GF-D8 (cell line): Measurements from ENCODE around the gene RAB29.
A peak's percentile ranks its signal among the peaks of the same experiment; 100 is the strongest.
"Not testable (repeated sequence)": the region's sequence is repeated elsewhere in the genome, so short reads cannot be mapped to it uniquely, and the experiment has no call there.

Source experiments
- DNase-seq: peaks from one replicate; lab custom pipeline; 2025; lab: John Stamatoyannopoulos, UW

The RAB29 gene, protein sequence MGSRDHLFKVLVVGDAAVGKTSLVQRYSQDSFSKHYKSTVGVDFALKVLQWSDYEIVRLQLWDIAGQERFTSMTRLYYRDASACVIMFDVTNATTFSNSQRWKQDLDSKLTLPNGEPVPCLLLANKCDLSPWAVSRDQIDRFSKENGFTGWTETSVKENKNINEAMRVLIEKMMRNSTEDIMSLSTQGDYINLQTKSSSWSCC

GRCh38 chr1:205775015-205775716 lies at the start of gene RAB29:
TSS of gene RAB29 (minus strand) at chr1:205775482. CDS start at chr1:205774956, 526 bp downstream.
- DNase-seq, result peak; percentile 60

GRCh38 chr1:205824180-205824579 lies 48.9 kb upstream of the RAB29 start:
- DNase-seq, result no peak

GRCh38 chr1:205823260-205823659 lies 48.0 kb upstream of the RAB29 start:
- DNase-seq, result not testable (repeated sequence)

DNA sequence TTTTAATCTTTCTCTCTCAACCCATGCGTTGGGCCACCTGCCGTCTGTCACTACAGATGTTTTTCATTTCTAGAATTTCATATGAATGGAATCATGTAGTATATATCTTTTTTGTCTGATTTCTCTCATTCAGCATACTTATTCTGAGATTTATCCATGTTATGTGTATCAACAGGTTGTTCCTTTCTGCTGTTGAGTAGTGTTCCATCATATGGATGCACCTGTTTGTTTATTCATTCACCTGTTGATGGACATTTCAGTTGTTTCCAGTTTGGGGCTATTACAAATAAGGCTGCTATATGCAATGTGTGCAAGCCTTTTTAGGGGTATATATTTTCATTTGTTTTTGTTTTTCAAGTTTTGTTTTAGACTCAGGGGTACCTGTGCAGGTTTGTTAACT lies 47.1 kb upstream of the RAB29 start:
- no peak for DNase-seq

DNA sequence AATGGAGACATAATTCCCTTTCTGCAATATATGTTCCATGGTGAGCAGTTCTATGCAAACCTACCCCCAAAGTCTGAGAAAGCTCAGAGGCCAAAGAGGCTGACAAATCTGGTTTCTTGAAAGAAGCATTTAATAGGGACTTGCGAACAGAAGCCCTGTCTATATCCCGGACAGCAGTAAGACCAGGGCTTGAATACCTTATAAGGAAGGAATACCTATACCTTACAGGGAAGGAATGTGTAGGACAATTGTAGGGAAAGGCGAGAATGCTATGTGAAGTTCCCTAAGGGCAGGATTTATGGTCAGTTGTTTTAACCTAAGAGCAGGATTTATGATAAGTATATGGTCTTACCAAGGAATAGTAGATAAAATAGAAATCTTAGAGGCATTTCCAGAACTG lies 42.7 kb upstream of the RAB29 start:
- no peak for DNase-seq

- no peak for DNase-seq
Observed at GRCh38 chr1:205817364-205817763, 42.1 kb upstream of the RAB29 start.

DNA sequence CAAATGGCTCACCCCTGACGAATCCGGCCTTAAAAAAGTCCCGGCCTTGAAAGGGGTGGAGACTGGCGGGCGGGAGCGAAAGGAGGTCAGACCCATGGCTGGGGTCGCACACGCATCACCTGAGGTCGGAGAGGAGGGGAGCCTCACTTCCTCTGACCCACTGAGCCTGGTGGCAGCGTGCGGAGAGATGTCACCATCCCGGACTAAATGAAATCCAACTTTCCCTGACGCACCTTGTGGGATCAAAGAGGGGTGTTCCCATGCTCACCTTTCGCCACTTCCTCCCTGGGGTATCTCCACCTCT lies 38.4 kb upstream of the RAB29 start:
- no peak for DNase-seq

DNA sequence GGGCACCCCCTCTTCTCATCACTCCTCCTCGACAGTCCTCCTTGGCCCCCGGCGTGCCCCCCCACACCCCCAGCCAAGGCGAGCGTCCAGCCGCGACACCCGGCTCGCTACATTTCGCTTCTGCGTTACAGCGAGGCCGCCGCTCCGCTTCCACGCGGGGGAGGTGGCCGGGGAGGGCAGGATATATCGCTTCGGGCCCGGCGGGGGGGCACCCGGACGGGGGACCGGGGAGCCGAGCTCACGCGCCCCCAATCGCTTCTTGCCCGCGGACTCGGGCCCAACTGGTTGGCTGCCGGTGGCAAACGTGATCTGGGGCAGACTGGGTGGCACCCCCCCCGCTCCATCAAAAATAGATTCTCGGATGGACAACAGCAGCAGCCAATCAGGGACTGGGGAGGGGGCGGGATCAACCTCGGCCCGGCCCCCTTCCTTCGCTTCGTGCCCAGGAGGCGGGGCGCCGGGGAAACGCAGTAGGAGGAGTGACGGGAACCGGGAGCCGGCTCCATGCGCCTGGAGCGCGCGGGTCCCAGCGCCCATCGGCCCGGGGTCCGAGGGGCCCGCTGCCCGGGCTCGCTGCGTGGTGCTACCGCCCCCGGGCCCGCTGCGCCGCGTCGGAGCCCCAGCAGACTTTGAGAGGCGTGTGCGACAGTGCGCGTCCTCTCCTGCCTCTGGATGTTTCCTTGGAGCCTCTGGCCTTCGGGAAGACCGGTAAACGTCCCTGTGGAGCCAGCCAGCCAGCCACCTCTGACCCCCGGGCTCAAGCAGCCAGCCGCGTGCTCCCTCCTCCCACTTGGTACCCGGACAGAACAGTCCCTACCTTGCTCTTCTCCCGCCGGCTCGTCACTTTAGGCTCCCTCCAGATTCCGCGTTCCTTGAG lies 37.8 kb upstream of the RAB29 start, which contains the start of gene SLC41A1:
SLC41A1 (minus strand) TSS at position 321 of the 877 bp plus-strand sequence. CDS start 2,757 bp downstream, outside the sequence.
- DNase-seq, result no peak

DNA sequence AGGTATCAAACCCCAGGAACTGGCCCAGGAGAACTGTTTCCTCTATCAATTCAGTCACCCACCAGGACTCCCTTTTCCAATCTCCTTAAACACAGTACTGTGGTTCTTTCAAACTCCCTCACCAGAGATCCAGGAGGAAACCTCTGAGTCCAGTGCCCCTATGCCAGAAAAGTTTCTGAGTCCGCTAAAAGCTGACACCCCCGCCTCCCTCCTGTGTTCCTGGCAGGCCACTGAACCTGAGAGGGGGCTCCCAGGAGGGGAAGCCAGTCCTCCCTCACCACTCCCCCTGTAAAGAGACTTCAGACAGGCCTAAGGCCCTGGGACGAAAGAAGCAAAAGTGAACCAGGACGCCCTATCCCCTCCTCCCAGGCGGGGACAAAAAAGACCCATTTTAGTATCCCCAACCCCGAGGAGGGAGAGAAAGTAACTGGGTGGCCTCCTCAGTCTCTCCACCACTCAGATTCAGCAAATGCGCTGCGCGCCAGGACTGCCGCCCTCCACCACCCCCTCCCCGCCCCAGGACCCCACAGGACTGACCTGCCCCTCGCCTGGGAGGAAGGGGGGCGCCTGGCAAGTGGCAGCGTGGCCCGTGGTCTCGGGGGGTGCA lies 37.1 kb upstream of the RAB29 start:
- DNase-seq, result no peak

DNA sequence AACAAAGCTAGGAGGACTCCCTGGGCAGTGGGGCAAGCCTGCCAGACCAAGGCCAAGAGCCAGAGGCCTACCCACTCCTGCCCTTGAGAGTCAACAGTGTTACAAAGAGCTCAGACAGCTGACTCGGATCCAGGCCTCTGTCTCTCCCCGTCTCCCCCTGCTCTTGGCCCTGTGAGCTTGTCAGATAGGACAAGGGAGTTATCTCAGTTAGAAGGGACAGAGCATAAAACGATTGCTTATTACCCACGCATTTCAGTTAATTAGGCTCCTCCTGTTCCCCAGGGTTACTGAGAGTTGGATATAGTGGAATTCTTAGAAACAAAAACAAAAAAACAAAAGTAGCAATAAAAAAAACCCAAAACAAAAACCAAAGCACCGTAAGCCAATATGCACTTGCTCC lies 36.4 kb upstream of the RAB29 start:
- DNase-seq, result no peak

- DNase-seq, result no peak
Observed at GRCh38 chr1:205810448-205811157, 35.3 kb upstream of the RAB29 start.

GRCh38 chr1:205809942-205810345 lies 34.7 kb upstream of the RAB29 start:
- DNase-seq, result no peak

GRCh38 chr1:205809469-205809868 lies 34.2 kb upstream of the RAB29 start:
- no peak for DNase-seq

GRCh38 chr1:205805082-205805711 lies 29.9 kb upstream of the RAB29 start:
- no peak for DNase-seq

- DNase-seq, result no peak
Observed at GRCh38 chr1:205804605-205805004, 29.3 kb upstream of the RAB29 start.

DNA sequence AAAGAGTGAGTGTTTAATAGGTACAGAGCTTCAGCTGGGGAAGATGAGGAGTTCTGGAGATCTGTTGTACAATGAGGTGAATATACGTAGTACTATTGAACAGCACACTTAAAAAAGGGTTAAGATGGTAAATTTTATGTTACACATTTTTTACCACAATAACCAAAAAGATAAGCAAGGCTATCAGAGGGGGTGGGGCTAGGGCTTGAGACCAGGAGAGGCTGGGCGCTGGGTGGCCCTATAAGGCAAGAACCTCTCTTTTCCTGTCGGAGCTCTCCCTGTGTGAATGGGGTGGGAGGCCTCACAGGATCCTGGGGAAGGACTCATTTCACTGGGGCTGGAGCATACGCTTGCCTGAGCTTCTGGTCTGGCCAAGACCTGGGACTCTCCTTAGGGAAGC lies 28.7 kb upstream of the RAB29 start:
- DNase-seq, result no peak

DNA sequence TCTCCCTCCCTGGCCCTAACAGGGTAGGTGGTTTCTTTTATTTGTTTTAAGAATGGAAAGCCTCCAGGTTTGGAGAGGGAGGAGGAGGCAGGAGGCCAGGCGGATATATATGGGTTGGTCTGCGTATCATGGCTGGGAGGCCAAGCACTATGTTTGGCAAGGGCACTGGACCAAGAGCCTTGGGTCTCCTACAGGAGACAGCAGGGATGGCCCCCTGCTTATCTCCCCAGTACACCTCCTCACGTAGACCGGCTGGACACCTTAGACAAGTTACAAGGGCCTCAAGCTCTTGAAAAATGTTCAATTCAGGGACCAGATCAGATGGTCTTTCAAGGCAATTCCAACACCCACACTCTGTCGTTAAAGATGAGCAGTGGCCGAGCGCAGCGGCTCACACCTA lies 26.8 kb upstream of the RAB29 start:
- DNase-seq, result no peak

DNA sequence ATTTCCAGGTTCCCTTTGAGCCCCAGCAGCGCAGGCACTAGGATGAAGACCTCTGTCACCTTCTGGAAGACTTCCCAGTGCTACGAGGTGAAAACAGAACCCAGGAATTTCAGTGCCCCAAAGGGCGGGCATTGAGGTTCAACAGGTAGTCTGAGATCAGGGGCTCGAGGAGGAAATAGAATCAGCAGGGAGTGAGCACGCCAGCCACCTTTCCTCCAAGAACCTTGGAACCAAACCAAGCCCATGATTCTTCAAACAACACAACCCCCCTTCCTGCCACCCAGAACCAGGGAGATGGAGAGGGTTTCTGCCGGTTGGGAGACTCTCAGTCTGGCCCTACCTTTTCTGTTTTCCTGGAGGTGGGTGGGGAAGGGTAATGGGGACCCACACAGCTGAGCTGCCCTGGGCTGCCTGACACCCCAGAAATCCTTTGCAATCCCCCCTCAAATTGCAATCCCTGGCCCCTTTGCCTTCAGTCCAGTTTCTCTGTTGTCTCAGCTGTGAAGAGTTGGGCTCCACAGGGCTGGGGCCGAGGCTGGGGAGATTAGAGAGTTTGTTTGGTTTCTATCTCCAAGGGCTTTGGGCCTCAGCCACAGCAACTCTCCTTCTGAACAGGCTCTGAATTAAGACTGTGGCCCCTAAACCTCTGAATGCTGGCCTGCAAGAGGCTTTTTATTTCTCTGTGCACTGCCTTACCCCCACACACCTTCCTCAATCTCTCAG lies 25.9 kb upstream of the RAB29 start:
- no peak for DNase-seq

DNA sequence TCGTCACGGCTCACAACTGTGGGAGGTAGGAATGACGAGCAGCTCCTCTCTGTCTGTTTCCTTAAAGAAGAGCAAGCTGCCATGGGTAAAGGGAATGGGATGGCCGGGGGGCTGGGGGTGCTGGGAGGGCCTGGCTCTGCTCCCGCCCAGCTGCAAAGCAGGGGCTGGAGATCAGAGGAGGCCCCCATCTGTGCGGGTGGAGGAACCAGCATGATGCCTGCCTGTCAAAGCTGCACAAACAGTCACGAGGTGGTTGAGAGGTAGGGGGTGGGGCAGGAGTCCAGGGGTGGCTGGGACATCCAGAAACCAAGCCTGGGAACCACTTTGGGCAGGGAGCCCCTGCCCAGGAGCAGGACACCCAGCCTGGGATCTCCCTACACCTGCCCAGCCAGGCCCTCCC lies 25.1 kb upstream of the RAB29 start:
- no peak for DNase-seq

DNA sequence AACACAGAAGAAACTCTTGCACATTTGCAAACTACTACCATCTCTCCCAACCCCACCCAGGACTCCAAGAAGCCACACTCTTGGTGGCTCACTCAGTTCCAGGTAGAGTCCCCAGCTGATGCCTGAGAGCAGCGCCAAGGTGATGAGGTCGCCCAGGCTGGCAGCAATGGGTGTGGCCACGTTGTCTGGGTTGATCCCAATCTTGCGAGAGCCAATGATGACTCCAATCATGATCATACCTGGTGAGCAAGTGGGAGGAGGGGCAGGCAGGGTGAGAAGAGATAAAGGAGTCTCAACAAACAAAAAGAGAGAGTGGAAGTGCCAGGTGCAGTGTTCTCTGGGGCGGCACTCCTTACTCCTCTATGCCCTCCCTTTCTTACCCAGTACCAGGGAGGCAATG lies 23.3 kb upstream of the RAB29 start:
- DNase-seq, result no peak

DNA sequence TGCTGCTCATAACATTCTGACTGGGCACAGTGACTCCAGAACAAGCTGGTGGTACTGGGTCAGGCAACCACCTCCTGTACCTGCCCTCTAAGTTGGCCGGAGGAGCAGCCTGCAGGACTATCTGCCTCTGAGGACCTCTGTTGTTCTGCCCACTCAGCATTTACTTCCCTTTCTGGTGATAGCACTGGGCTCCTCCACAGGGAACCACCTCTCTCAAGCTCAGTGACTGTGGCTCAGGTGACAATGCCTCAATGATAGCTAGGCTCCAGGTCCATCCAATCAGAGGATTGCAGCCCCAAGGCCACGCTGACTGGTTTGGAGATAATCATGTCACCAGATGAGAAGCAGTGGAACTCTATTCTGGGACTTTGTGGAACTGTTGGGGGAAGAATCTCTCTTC lies 21.9 kb upstream of the RAB29 start:
- DNase-seq, result no peak
